Measurements from ENCODE around the gene DPEP1. TPM values are rescaled to one million over a fixed set of nuclear protein-coding genes. Genes with fewer than 3 reads are reported as not detected.
"Not testable (repeated sequence)": the region's sequence is repeated elsewhere in the genome, so short reads cannot be mapped to it uniquely, and the experiment has no call there.

DPEP1 gene
- total RNA-seq, 1 donor from 2014 or later, result 0.13 TPM

DNA sequence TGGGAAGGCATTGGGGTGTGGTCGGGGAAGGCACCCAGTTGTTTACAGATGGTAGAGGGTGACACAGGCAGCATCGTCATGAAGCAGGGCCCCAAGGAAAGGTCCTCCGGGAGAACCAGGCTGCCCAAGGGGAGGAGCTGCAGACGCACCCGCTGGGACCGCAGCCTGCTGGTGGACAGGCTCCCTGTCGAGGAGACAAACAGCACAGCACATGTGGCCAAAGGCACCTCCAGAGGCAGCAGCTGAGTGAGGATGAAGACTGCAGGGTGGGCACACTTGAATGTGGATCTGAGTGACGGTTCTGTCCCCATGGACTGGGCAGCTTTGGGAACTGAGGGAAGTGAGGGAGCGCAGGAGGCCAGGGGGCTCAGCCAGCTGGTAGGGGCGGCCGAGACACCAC, 31.7 kb downstream of the DPEP1 start:
- no peak for DNase-seq (ENCODE audit: low read depth in 2 of 2)

DNA sequence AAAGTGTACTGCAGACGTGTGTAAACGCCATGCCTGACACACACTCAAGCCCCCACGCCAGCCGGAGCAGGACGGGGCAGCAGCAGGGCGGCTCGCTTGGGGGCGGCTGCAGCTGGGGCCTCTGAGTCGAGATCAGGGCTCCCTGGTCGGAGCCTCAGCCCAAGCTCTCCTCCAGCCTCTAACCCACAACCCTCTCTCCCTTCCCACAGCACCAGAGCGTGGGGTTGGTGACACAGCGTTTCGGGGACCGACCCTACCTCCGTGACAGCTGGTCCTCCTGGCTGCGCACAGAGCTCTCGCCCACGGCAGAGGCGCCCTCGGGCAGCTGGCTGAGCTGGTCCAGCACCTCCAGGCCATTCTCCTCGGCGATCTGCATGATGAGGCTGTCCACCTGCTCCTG, 32.8 kb downstream of the DPEP1 start:
- DNase-seq (ENCODE audit: low read depth in 2 of 2), result no peak

DNA sequence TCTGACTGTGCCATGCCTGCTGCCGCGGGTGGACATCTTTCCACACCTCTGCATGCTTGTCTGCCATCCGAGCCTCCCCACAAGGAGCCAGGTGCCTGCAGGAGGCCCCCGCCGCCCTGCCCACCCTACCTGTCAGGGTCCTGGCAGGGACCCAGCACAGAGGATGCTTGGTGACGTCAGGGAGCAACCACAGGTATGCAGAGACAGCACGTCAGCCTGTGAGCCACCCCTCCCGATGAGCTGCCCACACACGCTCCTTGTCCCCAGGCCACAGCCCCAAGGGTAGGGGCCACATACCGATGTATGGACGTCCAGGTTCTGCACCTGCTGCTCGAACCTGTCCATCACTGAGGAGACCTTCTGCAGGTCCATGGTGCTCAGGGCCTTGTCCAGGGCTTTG, 33.5 kb downstream of the DPEP1 start:
- no peak for DNase-seq (ENCODE audit: low read depth in 2 of 2)

DNA sequence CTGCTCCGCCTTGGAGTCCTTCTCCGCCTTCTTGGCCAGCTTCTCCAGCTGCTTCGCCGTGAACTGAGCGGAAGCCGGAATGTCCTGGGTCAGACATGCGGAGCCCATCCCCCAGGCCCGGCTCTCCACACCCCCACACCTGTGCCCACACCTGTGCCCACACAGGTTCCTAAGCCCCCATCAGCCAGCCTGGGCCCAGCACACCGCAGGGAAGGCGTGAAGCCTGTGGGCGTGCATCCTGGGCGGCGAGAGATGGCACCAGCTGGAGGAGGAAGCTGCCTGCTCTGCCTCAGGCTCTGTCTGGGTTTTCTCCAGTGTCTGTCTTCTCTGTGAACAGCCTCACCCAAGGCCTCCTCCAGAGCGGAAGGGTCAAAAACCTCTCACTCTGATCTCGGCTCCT, 38.1 kb downstream of the DPEP1 start:
- DNase-seq (ENCODE audit: low read depth in 2 of 2), result no peak

DNA sequence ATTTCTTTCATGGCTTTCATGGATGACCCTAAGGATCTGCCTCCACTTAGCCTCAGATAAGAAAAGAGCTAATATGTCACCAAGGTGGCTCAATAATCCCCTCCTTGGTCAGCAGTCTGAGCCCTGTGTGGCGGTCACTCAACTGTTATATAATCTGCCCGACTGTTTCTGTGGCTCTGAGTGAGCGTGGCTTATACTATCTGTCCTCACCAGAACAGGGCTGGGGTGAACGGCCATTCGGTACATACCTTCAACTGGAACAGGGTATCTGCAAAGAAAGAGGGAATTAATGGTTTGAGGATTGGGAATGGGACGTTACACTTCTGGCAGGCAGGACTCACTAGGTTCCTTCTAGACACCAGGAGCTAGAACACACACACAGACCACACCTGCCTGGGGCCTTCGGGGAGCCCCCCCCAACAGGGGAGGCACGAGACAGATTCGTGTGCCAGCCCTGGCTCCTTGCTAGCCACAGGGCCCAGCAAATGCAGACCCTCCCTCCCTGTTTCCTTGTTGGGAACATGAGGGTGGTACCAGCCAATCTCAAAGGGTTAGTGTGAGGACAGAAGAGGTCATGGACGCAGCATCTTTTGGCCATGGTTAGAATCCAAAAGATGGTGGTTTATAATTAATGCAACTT, 40.3 kb downstream of the DPEP1 start:
- no peak for DNase-seq (ENCODE audit: low read depth in 2 of 2)

DNA sequence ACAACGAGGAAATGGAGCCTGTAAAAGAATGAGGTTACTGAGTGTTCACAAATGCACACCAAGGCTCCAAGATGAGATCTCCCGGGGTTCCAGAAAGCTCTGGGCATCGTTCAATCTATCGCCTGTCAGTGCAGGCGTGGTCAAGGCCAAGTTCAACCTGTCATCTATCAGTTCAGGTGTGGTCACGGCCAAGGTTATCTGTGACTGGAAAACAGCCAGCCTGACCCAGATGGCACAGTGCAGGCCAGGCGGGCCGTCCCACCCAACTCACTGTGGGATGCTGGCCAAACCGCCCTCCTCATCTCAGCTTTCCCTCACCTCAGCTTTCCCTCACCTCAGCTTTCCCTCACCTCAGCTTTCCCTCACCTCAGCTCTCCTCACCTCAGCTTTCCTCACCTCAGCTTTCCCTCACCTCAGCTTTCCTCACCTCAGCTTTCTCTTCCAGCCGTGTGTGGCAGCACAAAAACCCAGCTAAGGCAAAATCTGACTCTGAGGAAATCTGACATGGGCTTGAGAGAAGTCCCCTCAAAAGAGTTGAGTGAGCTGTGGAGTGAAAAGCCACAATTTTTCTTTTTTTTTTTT, 41.7 kb downstream of the DPEP1 start:
- no peak for DNase-seq (ENCODE audit: low read depth in 2 of 2)

DNA sequence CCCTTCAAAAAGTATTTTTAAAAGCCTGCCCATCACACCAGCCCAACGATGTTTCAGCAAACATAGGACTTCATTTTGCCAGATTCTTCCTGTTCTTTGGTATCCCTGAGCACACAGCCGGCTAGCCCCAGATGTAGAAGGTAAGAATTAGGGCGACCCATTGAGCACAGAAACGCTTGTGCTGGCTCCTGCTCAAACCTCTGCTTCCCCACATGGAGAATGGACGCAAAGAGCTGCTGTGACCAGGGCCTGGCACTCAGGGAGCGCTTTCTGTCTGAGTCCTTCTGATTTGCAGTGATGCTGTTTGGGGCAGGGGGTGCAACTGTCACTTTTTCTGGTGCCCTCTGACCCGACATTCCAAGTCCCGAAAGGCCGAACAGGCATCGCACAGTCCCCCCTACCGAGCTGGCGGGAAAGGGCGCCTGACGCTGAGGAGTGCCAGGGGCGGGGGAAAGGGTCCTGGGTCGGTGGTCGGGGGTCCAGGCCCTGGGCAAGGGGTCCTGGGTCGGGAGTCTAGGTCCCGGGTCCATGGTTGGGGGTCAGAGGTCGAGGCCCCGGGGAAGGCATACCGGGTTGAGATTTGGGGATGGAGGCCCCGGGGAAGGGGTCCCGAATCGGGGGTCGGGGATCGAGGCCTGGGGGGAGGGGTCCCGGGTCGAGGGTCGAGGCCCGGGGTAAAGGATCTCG, 43.1 kb downstream of the DPEP1 start:
- no peak for DNase-seq (ENCODE audit: low read depth in 2 of 2)

DNA sequence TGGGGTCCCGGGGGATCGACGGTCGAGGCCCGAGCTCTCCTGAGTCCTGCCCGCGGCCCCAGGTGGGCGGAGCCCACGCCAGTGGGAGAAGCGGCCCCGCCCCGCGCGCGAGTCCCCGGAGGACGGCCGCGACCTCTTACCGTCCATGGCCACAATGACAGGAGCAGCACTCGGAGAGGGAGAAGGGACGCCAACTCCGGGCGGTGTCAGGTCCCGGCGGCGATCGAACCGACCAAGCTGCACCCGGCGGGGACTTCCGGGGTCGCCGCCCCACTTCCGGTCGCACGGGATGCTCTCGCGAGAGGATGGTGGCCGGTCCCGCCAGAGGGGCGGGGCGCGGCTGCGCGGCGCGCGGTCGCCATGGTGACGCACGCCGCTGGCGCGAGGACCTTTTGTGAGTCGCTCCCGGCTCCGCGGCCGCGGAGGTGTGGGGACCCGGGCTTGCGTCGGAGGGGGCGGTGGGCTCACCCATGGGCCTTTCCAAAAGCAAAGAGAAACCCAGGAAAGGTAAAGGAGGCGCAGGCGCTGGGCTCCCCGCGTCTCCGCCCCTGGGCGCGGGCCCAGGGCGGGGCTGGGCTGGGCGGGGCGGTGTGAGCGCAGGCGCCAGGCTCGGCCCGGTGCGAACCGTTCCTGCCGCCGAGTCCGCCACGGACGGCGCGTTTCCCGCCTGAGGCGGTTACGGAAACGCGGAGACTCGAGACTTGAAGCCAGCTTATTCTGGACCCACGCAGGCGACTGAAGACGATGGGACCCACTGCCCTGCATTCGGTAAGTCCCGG, 44.2 kb downstream of the DPEP1 start, which contains the start of the genes CHMP1A and SPATA33:
Gene CHMP1A (minus strand): TSS at position 267 of the 779 bp plus-strand sequence. CDS start 120 bp downstream, at position 147.
Gene SPATA33 (plus strand): TSS at position 395 of the 779 bp plus-strand sequence. CDS start 76 bp downstream, at position 471.
- DNase-seq (ENCODE audit: low read depth in 2 of 2), result peak; percentile 64 to 85

DNA sequence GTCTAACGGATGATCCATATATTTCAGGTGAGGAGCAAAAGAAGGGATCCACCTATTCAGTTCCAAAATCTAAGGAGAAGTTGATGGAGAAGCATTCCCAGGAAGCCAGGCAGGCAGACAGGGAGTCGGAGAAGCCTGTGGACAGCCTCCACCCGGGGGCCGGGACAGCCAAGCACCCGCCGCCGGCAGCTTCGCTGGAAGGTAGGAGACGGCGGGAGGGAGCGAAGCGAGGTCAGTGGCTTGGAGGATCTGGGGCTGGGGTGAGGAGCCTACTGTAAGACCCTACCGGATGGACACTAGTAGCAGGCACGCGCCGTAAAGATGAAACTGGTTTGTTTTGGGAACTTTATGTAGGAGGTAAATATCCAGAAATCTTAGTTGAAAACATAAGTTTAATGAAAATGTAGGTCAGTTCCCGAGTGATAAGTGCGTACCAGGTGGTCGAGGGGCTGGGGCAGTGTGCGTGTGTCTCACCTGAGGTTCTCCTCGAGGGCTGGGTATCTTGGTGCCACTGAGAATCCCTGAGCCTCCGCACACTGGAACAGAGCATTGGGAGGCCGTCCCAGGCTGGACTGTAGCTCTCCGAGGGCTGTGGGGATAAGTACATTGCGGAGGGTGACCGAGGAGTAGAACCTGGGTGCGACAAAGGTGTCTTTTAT, 44.9 kb downstream of the DPEP1 start:
- peak in 1 of 2 donors; percentile 14 for DNase-seq (ENCODE audit: low read depth in 2 of 2)

DNA sequence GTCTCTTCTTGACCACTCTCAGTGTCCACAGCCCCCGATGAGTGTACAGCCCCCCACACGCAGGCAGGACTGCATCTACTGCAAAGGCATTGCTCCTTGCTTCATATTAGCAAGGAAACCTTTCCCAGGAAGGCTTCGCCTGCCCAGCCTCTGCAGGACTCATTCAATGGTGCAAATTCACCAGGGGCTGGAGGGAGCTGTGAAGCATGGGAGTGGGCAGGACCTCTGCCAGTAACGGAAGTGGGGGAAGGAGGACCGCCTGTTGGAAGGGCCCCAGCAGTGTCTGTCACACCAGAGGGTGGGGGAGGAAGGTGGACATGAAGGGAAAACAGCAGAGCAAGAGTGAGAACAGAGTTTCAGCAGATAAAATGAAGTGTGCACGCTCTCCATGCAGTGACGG, 46.7 kb downstream of the DPEP1 start:
- no peak for DNase-seq (ENCODE audit: low read depth in 2 of 2)

DNA sequence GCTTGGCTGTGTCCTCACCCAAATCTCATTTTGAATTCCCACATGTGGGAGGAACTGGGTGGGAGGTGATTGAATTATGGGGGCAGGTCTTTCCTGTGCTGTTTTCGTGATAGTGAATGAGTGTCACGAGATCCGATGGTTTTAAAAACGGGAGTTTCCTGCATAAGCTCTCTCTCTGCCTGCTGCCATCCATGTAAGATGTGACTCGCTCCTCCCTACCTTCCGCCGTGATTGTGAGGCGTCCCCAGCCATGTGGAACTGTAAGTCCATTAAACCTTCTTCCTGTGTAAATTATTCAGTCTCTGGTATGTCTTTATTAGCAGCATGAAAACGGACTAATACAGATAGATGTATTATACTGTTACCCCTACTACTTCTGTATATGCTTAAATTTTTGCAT, 47.8 kb downstream of the DPEP1 start:
- DNase-seq (ENCODE audit: low read depth in 2 of 2), result no peak

DNA sequence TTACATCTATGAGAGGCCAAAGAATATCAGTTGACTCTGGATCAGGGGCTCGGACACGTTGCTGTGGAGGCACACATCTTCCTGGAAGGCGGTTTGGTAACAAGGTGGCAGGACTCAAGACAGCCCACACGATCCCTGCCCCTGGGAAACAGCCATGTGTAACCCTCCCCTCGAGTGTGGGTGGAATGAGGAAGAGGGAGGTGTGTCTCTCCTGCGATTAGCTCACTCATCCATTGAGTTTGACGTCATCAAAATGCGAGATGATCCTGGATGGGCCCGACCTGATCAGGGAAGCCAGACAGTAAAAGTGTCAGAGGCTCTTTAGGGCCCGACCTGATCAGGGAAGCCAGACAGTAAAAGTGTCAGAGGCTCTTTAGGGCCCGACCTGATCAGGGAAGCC, 50.8 kb downstream of the DPEP1 start:
- not testable (repeated sequence) for DNase-seq (ENCODE audit: low read depth in 2 of 2)

DNA sequence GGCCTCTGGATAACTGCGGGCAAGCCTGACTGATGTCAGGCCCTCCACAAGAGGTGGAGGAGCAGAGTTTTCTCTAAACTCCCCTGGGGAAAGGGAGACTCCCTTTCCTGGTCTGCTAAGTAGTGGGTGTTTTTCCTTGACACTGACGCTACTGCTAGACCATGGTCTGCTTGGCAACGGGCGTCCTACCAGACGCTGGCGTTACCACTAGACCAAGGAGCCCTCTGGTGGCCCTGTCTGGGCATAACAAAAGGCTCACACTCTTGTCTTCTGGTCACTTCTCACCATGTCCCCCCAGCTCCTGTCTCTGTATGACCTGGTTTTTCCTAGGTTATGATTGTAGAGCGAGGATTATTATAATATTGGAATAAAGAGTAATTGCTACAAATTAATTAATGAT, 53.6 kb downstream of the DPEP1 start:
- peak in 1 of 2 donors; percentile 40 for DNase-seq (ENCODE audit: low read depth in 2 of 2)

DNA sequence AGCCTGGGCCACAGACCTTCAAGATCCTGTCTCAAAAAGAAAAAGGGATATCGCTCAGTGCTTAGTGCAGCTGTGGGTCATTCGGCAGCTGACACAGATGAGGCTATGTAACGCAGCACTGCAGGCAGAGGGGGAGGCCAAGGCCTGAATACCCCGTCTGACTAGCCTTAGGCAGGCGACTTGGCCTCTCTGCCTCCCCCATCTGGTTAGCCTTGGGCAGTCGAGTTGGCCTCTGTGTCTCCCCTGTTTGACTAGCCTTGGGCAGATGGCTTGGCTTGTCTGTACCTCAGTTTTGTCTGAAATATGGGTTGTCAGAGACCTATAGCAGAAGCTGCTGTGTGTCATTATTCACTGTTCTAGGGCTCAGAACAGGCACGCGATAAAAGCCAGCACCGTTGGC, 54.2 kb downstream of the DPEP1 start:
- no peak for DNase-seq (ENCODE audit: low read depth in 2 of 2)

DNA sequence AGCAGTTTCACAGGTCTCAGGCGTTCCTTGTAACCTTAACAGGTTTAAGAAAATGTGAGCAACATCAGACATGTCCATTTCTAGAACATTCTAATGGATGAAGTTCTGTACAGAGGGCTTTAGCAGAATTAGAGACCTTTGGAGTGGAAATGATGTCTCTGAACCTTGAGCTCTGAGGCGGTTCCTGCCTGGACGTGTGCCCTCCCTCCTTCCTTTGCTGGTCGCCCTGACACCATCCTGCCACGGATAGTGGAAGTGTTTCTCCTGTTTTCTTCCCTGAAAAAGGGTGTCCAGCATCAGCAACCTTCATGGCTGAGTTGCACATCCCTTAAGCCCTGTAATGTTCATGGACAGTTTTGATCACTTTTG, 55.3 kb downstream of the DPEP1 start:
- DNase-seq (ENCODE audit: low read depth in 2 of 2), result no peak

DNA sequence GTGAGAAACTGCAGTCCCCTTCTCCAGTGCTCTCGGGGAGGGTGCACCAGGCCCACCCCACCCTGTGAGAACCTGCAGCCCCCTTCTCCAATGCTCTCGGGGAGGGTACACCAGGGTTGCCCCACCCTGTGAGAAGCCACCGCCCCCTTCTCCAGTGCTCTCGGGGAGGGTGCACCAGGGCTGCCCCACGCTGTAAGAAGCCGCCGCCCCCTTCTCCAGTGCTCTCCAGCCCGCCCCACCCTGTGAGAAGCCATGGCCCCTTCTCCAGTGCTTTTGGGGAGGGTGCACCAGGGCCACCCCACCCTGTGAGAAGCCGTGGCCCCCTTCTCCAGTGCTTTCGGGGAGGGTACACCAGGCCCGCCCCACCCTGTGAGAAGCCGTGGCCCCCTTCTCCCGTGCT, 56.3 kb downstream of the DPEP1 start:
- no peak for DNase-seq (ENCODE audit: low read depth in 2 of 2)

DNA sequence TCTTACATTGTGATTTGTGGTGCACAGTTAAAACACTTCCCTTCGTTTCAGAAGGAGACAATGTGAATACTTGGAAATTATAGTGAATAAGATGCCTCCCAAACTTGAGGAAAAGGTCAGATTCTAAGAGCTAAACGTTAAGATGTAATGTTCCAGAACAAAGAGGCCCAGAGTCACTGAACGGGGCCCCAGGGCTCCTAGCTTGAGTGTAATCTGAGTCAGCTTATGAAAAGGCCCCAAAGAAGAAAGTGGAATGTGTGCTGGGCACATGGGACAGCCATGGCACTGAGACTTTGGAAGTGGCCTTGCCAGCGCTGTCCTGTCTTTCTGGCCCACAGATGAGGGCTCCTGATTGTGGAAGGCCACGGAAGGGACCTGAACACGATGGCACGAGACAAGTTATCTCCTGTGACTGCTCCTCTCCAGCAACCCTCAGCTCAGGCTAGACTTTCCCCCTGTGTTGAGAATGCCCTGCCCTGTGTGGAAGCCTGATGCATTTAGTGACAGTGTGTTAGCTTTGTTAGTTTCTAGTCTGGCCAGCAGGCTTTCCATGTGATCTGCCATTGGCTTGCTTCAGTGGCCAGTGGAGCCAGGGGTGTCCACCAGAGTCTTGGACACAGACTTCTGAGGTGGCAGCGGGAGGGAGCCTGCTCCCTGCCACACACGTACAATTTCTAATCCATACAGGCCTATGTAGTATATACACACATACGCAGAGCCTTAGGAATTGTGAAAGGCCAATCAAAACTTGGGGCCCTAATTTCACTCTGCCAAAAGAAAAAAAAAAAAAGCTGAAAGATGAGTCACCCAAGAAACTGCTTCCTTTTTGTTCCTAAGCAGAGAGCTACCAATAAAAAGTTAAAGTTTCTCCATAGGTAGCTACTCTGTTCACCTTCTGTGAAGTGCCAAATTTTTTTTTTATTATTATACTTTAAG, 57.3 kb downstream of the DPEP1 start:
- no peak for DNase-seq (ENCODE audit: low read depth in 2 of 2)

DNA sequence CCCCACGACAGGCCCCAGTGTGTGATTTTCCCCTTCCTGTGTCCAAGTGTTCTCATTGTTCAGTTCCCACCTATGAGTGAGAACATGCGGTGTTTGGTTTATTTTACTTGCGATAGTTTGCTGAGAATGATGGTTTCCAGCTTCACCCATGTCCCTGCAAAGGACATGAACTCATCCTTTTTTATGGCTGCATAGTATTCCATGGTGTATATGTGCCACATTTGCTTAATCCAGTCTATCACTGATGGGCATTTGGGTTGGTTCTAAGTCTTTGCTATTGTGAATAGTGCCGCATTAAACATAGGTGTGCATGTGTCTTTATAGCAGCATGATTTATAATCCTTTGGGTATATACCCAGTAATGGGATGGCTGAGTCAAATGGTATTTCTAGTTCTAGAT, 58.1 kb downstream of the DPEP1 start:
- DNase-seq (ENCODE audit: low read depth in 2 of 2), result not testable (repeated sequence)

DNA sequence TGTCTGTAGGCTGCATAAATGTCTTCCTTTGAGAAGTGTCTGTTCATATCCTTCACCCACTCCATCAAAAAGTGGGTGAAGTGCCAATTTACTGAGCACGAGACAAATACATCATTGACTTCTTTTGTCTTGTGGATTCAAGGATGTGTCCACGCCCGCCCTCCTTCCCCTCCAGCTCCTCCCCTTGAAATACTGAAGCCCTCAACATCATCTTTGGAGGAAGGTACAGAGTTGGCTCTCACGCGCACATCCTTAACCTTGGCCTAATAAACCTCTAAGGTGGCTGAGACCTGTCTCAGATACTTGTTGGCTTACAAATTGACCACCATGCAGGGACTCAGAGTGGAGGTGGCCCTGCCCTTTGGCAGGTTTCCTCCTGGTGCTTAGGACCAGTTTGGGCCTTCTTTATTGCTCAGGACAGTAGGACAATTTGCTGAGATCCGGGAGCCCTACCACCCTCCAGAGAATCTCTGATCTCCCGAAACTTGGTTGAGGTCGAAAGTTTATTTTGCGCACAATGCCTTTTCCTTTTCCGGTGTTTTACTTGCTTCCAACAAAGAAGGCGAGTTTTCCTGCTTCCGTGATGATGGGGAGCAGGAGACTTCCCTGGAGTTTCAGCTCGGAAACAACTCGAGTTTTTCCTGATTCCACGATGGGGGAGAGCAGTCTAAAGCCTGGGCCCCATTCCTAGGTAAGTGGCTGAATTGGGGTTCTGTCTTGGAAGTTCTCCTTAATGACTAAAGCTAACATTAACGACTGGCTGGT, 58.9 kb downstream of the DPEP1 start:
- DNase-seq (ENCODE audit: low read depth in 2 of 2), result no peak

DNA sequence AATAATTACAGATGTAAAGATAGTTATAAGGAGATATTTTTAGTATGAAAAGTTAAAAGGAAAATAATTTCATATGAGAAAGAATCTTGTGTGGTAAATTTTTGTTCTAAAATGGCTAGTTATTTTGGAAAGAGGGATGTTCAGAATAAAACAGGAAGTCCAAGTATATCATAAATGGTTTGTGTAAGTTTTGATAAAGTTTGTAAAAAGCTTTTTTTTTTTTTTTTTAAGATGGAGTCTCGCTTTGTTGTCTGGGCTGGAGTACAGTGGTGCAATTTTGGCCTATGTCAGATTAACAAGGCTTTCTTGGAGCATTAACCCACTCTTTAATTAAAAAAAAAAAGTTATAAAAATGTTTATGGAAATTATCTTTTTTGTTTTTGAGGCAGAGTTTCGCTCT, 64.8 kb downstream of the DPEP1 start:
- DNase-seq (ENCODE audit: low read depth in 2 of 2), result no peak

Data from dermis microvascular lymphatic vessel endothelial cell (primary cell).